Measurements from ENCODE around the gene KRTAP2-1. TPM values are rescaled to one million over a fixed set of nuclear protein-coding genes. Genes with fewer than 3 reads are reported as not detected.

Gene KRTAP2-1
- total RNA-seq, 4 donors from 2014 or later = not detected

DNA sequence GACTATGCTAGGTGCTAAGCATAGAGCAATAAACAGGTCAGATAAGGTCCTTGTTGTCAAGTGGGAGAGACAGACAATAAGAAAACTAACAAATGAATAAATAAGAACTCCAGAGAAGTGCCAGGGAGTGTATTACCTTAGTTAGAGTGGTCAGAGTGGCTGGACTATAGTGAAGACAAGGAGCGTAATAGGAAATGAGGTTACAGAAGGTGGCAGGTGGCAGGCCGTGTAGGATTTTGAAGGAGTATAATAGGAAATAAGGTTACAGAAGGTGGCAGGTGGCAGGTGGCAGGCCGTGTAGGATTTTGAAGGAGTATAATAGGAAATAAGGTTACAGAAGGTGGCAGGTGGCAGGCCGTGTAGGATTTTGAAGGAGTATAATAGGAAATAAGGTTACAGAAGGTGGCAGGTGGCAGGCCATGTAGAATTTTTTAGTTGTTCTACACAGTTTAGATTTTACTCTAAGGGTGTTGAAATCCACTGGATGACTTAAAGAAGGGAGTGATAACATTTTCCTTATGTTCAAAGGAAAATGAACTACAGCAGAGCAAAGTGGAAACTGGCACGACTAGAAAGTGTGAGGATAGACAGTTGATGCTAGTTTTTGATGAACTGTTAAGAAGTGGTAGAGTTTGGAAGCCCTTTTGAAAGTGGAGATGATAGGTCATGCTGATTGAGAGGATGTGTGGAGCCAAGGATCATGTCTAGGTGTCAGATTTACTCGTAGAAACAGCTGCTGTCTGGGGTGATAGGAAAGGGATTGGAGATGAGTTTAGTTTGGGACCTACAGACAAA, 34.6 kb downstream of the KRTAP2-1 start:
- peaks cover 0 to 24% (median 0%) of the 10 kb centered on the region in 3 donors for H3K4me1 ChIP-seq
- intact Hi-C loops (cut with DNase I) = no loop called here
- DNase-seq = no peak
- H3K4me3 ChIP-seq = no peak overlapping the region
- peaks cover 0 to 21% (median 0%) of the 10 kb centered on the region in 4 donors for H3K27me3 ChIP-seq
- H3K36me3 ChIP-seq = no peaks in the 10 kb centered on the region
- WGBS, 2 donors = 77 to 82% methylated on average over 6 of the region's 6 CpGs
- TF ChIP-seq, protein P1, sequence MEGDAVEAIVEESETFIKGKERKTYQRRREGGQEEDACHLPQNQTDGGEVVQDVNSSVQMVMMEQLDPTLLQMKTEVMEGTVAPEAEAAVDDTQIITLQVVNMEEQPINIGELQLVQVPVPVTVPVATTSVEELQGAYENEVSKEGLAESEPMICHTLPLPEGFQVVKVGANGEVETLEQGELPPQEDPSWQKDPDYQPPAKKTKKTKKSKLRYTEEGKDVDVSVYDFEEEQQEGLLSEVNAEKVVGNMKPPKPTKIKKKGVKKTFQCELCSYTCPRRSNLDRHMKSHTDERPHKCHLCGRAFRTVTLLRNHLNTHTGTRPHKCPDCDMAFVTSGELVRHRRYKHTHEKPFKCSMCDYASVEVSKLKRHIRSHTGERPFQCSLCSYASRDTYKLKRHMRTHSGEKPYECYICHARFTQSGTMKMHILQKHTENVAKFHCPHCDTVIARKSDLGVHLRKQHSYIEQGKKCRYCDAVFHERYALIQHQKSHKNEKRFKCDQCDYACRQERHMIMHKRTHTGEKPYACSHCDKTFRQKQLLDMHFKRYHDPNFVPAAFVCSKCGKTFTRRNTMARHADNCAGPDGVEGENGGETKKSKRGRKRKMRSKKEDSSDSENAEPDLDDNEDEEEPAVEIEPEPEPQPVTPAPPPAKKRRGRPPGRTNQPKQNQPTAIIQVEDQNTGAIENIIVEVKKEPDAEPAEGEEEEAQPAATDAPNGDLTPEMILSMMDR (IDR thresholded peaks at IDR 0.05) = no peak
- no peak for TF ChIP-seq POLR2A (IDR thresholded peaks at IDR 0.05)
- H3K9me3 ChIP-seq = no peaks in the 10 kb centered on the region
- no peak overlapping the region for H3K27ac ChIP-seq

DNA sequence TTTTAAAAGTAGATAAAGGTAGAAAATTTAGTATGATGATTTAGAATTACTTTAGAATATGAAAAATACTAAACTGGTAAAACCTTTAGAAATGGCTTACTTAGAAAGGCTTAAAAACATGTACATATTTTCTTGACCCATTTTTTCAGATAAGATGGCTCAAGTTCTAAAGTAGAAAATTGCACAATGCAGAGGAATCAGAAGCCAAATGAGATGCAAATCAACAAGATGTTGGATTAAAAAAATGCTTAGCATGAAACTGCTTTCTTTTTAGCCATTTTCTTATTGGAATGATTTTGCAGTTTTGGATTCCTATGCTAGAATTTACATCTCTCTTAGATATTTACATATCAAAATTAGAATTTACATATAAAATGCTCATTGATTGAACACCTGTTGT, 36.7 kb downstream of the KRTAP2-1 start:
- no peaks in the 10 kb centered on the region for H3K36me3 ChIP-seq
- no peaks in the 10 kb centered on the region for H3K9me3 ChIP-seq
- intact Hi-C loops (cut with DNase I) = no loop called here
- TF ChIP-seq, protein P1 (IDR thresholded peaks at IDR 0.05) = no peak
- no peak for TF ChIP-seq POLR2A (IDR thresholded peaks at IDR 0.05)
- peaks cover 0 to 9% (median 0%) of the 10 kb centered on the region in 4 donors for H3K27me3 ChIP-seq
- H3K4me3 ChIP-seq = no peak overlapping the region
- peaks cover 0 to 16% (median 0%) of the 10 kb centered on the region in 3 donors for H3K4me1 ChIP-seq
- no peak for DNase-seq
- H3K27ac ChIP-seq = no peak overlapping the region

DNA sequence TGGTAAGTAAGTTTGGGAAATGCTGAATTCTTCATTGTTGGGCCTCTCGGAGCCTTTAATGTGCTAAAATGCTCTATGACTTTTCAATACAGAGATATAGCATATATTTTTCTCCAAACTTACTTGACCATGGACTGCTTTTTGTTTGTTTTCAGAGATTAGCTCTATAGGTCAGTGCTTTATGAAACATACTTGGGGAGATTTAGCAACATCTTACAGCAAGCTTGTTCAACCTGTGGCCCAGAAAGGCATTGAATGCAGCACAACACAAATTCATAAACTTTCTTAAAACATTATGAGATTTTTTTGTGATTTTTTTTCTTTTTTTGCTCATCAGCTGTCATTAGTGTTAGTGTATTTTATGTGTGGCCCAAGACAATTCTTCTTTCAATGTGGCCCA, 37.2 kb downstream of the KRTAP2-1 start:
- Histone ChIP-seq H3K9me3 (no peaks in the 10 kb centered on the region), H3K36me3 (no peaks in the 10 kb centered on the region), H3K27me3 (peaks cover 0 to 4% (median 0%) of the 10 kb centered on the region in 4 donors), H3K27ac (no peak overlapping the region), H3K4me1 (peaks cover 0 to 16% (median 0%) of the 10 kb centered on the region in 3 donors), H3K4me3 (no peak overlapping the region)
- 76 to 95% methylated on average over 1 of the region's 1 CpG for WGBS, 2 donors
- TF ChIP-seq, protein P1 (IDR thresholded peaks at IDR 0.05) = no peak
- intact Hi-C loops (cut with DNase I) = no loop called here
- DNase-seq = no peak

DNA sequence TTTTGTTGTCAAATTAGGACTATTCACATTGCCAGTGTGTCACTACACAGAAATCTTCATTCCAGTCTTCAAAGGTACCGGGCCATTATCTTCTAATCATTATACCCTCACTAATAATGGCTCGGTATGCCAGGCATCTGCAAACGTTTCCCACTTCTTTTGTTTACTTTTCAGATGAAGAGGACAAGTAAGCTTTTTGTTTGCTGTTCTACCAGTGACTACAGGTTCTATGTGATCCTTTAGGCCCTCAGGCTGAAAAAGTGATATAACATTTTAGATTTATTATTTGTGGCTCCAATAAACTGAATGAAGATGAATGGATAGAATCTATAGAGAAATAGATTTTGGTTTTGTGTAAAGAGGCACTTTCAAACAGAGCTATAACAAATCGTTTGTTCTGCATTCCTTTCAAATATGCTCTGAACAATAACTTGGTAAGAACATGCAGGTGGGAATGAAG, 37.8 kb downstream of the KRTAP2-1 start:
- H3K36me3 ChIP-seq = no peaks in the 10 kb centered on the region
- H3K4me3 ChIP-seq = no peak overlapping the region
- DNase-seq = no peak
- no peaks in the 10 kb centered on the region for H3K27me3 ChIP-seq
- peaks cover 0 to 16% (median 0%) of the 10 kb centered on the region in 3 donors for H3K4me1 ChIP-seq
- H3K27ac ChIP-seq = no peak overlapping the region
- intact Hi-C loops (cut with DNase I) = no loop called here
- TF ChIP-seq, protein P1 (IDR thresholded peaks at IDR 0.05) = no peak
- TF ChIP-seq POLR2A (IDR thresholded peaks at IDR 0.05) = no peak
- no peaks in the 10 kb centered on the region for H3K9me3 ChIP-seq
- 31 to 36% methylated on average over 4 of the region's 4 CpGs for WGBS, 2 donors

DNA sequence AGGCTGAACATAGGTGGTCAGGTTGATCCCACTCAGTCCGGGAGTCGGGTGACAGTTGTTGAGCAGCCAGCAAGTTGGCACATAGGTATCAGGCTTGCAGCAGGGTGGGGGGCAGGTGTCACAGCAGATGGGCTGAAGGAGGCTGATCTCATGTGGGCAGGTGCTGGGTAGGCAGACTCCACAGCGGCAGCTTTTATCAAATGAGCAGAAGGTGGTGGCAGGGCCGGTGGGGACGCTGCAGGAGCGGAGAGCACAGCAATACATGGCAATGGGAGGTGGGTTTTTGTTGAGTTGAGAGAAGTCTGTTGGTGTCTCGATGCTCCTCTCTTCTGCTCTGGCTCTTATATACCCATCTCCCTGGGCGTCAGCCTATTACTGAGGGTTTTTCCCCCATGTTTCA, 38.3 kb downstream of the KRTAP2-1 start, which contains the start of gene KRTAP3-1:
TSS of gene KRTAP3-1 (minus strand) at position 318 of the 400 bp plus-strand sequence. CDS start at position 264, 54 bp downstream.
- Histone ChIP-seq H3K27me3 (no peaks in the 10 kb centered on the region), H3K4me1 (peaks cover 0 to 21% (median 0%) of the 10 kb centered on the region in 3 donors), H3K27ac (no peak within 1 kb of the TSS), H3K36me3 (no peaks in the 10 kb centered on the region), H3K4me3 (no peak within 1 kb of the TSS), H3K9me3 (no peaks in the 10 kb centered on the region)
- DNase-seq = no peak
- TF ChIP-seq, protein P1 (IDR thresholded peaks at IDR 0.05) = no peak
- no peak for TF ChIP-seq POLR2A (IDR thresholded peaks at IDR 0.05)
- intact Hi-C loops (cut with DNase I) = no loop called here
- WGBS, 2 donors = 82 to 86% methylated on average over 7 to 8 of the region's 8 CpGs
